Measurements from ENCODE around the gene BMPR2.
"Not testable (repeated sequence)": the region's sequence is repeated elsewhere in the genome, so short reads cannot be mapped to it uniquely, and the experiment has no call there.

BMPR2 gene

DNA sequence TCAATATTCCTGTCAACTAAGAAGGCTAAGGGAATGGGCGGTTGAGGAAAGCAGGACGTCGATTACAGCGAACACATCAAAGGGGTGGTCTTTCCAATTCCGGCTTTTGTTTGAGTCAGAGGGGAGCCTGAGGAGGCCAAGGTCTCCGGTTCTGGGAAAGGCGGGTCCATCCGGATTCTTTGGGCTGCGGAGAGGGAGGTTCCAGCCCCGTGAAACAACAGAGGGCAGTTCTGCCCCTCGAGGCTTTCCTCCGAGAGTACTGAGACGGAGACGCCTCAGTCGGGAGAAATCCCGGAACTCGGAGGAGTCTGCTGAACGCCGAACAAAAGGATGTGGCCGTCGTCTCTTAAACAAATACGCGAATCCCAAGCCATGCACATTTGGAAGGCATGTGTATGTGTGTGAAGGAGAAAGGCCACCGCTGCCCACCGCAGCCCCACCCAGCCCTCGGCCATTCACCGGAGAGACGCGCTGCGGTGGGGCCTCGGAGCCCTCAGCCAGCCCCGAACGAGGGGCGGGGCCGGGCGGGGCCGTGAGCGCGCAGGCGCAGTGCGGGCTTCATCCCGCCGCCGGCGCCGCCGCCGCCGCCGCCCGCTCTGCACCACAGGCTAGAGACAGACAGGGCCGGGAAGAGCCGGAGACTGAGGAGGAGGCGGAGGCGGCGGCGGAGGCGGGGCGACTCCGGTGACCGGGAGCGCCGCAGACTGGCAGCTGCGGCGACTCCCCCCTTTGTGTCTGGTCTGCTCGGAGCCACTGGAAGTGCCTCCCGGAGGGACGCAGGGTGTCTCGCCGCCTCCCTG is at the start of gene BMPR2:
BMPR2 (plus strand) TSS at position 719 of the 800 bp plus-strand sequence. CDS start 1,148 bp downstream, outside the sequence.
- DNase-seq (ENCODE audit: low read depth) = peak; percentile 70

DNA sequence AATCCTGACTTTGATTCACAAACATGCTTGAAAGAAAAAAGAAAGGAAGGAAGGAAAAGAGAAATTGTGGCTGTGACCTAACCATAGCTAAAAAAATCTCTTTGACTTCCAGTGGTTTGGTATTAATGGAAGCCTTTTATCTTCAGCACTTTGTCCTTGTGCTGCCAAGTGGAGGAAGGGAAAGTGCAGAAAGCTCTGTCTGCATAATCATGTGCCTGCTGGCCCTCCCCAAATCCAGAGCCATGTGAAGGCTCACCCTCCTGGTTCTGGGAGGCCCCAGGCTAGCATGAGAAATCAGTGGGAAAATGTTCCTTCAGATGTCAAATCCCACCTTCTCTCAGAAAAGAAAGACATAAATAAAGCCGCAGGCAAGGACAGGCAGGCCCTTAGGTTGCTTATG is 48.3 kb upstream of the BMPR2 start:
- DNase-seq (ENCODE audit: low read depth) = no peak

DNA sequence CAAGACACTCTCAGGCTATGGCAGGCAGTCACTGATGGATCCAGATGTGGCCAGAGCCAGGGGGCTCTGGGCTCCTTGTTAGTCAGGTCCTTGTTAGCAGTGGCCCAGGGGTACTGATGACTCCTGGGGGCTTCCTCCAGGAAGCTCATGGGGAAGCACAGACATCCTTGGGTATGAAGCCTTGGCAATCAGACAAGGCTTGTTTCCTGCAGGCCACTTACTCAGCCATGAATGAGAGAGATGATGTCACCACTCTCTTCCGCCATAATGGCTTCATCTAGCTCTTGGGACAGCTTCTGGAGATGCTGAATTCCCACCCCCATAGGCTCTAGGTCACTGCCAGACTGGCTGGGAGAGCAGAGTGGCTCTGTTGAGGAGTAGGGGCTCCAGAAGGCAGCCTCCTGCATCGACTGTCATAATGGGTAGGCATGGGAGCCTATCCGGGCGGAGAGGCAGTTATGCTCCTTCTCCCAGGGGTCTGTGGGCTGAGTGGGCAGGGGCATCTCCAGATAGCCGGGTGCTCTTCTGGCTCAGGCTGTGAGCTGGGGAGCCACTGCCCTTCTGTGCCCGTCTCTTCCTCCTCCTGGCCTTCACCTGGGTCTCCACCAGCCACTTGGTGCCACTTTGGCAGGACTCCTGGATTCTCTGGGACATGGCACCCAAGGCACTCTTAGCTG is 40.2 kb upstream of the BMPR2 start:
- DNase-seq (ENCODE audit: low read depth) = no peak

DNA sequence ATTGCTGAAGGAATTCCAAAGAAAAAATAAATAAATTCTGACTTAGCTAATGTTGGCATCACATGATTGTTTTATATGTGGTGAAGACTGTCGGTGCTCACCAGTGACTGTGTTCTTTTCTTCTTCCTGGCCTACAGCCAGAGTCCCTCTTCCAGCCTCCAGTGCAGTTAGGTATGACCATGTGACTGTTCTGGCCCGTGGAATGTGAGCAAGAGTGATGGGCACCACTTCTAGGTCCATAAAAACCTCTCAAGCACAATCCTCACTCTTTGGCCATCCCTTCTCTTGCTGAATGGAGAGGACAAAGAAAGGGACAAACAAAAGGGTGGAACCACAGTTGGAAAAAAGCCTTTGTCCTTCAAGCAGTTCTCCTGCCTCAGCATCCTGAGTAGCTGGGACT is 39.0 kb upstream of the BMPR2 start:
- DNase-seq (ENCODE audit: low read depth) = no peak

DNA sequence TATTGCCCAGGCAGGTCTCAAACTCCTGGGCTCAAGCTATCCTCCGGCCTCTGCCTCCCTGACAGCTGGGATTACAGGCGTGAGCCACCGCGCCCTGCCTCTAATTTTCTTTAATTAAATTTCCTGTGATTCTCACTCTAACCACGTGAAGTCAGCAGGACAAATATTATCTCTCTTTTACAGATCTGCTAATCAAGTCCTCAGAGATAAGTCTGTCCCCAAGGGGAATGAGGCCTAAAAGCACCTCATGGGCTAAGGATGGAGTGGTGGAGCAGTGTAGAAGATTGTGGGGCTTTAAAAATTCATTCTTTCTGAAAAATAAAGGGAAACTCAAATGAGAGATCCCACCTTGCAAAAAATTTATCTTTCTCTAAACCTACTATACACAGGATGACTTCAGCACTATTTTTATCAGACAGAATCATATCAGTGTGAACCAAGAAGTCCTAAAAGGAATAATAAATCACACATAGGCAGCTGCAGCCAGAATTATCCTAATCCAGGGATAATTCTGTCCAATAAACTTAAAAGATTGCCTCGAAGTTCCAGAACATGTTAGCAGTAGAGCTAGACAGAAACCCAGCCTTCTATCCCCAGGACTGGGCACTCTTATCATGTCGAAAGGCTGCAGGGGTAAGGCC is 38.3 kb upstream of the BMPR2 start:
- DNase-seq (ENCODE audit: low read depth) = no peak

DNA sequence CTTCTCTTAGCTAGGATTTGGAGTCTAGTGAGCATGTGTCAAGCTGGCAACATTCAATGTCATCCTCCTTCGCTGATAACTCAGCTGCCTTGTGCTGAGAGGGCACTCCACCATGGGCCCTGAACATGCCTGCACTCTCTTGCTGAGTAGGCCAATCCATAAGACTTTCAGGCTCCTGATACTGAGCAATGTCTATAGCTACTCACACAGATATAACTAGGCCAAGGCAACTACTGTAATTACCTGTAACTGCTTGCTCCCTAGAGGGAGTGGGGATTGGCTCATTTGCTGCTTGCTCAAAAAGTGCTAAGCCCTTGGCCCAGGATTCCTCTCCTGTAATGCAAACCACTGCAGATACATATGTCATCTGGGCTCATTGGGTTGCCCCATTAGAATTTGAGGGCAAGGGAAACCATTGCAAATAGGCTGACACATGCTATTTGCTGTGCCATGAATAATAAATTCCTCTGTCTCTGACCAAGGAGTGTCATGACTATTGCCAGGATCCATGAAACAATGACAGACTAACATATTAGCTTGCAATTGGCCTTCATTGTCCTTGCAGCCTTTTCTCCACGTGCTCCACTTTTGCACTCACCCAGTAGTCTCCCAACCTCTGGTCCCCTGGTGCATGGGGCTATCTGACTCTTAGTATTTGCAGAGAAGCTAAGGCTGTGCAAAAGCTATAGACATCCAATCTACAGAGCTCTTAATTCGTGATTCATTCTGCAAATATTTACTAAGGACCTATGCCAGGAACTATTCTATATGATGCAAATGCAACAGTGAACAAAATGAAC is 36.9 kb upstream of the BMPR2 start:
- DNase-seq (ENCODE audit: low read depth) = no peak

DNA sequence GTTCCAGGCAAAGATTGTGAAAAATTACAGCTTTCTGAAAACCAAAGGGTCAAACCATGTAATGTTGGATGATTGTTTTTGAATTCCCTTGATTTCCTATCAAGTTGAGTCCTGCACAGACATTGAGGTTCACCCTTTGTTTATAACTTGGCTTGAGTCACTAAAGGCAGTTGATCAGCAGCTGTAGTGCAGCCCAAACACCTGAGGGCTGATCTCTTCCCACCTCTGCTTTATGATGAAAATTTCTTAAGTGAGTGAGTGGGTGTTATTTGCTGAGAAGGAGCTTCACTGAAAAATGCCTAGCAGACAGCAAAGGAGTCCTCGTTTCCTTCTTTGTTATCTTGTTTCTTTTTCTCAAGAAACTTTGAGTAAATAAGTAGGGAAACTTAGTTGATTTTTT is 31.9 kb upstream of the BMPR2 start:
- DNase-seq (ENCODE audit: low read depth) = no peak

DNA sequence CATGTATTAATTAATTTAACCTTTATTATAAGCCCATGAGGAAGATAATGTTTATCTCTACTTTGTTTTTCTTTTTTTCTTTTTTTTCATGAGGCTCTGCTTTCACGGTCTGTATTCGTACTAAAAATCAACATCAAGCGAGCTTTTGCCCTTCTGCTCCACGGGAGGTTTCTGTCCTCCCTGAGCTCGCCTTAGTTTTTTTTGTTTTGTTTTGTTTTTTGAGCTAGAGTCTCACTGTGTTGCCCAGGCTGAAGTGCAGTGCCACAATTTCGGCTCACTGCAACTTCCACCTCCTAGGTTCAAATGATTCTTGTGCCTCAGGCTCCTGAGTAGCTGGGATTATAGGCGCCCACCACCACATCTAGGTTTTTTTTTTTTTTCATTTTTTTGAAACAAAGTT is 29.9 kb upstream of the BMPR2 start:
- DNase-seq (ENCODE audit: low read depth) = no peak

DNA sequence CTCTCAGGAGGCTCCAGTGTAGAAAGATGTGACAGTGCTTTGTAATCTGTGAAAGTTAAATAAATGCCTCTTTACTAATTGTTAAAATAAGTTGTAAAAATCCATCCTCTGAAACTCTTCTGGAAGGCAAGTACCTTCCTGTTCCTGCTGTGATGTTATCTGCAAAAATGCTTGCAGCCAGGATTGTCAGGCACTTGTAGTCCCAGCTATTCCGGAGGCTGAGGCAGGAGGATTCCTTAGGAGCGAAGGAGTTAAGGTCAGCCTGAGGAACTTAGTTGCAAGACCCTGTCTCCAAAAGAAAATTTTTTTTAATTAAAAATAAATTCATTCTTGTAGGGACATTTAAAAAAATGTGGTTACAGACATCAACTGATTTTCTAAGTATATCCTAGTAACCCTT is 22.7 kb upstream of the BMPR2 start:
- DNase-seq (ENCODE audit: low read depth) = no peak

DNA sequence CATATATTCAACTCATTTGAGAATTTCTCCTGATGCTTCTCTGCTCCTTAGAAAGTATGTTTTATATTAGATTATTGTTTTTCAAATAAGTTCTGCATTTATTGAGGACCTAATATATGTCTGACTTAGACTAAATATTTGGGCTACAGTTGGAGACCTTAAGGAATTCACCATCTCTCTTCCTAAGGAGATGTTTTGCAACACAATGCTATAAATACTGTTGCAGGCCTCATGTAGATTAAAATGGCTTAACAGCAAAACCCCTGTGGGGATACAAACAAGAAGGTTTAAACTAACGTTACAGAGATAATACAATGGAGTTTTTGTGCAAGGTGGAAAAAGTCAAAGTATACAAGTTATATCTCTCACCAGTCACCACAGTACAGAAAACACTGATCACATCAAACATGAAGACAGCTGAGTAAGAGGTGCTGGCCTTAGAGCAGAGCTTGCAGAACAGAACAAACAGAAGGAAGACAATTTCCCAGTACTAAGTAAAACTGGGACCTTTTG is 20.1 kb upstream of the BMPR2 start:
- DNase-seq (ENCODE audit: low read depth) = no peak

DNA sequence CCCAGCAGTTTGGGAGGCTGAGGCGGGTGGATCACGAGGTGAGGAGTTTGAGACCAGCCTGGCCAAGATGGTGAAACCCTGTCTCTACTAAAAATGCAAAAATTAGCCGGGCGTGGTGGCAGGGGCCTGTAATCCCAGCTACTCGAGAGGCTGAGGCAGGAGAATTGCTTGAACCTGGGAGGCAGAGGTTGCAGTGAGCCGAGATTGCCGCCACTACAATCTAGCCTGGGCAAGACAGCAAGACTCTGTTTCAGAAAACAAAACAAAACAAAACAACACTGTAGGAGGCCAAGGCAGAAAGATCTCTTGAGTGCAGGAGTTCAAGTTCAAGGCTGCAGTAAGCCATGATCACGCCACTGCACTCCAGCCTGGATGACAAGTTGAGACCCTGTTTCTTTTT is 17.2 kb upstream of the BMPR2 start:
- not testable (repeated sequence) for DNase-seq (ENCODE audit: low read depth)

DNA sequence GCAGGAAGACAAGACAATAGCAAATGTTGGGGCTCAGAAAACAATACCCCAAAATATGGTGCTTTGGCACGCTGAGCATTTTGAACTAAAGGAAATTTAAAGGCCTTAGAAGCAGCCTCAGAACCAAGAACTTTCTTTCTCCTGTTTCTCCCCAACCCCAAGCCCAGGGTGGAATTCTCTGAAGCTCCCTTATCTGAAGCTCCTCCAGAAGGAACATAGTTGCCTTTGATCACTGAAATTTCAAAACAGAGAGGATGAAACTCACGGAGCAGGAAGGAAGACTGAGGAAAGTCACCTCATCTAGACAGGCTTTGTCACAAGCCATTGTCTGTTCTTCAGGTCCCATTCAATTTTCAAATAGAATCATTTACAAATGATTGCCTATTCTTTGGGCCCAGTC is 15.5 kb upstream of the BMPR2 start:
- DNase-seq (ENCODE audit: low read depth) = no peak

DNA sequence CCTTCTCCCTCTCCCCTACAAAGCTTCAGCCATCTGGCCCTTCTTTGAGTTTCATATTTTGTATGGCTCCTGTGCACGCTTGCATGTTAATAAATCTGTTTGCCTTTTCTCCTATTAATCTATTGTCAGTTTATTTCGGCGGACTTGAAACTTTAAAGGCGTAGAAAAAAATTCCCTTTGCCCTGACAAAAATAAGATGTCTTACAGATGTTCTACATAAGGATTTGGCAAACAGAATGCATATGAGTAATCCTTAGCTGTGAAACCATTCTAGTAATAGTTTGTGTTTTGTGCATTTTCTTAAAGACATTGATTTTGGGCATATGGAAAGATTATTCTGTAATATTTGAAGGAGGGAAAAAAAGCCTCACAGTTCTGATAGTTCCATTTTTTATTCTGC is 15.0 kb upstream of the BMPR2 start:
- no peak for DNase-seq (ENCODE audit: low read depth)

DNA sequence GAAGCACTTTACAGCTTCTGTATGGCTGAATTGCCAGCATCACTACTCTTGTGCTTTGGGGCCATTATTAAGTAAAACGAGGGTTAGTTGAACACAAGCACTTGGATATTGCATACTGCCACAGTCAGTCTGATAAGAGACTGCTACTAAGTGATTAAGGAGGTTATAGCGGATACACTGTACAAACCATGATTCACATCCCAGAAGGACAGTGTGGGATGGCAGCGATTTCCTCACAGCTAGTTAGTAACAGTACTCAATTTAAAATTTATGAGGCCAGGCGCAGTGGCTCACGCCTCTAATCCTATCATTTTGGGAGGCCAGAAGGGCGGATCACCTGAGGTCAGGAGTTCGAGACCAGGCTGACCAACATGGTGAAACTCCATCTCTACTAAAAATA is 2.6 kb upstream of the BMPR2 start:
- no peak for DNase-seq (ENCODE audit: low read depth)

DNA sequence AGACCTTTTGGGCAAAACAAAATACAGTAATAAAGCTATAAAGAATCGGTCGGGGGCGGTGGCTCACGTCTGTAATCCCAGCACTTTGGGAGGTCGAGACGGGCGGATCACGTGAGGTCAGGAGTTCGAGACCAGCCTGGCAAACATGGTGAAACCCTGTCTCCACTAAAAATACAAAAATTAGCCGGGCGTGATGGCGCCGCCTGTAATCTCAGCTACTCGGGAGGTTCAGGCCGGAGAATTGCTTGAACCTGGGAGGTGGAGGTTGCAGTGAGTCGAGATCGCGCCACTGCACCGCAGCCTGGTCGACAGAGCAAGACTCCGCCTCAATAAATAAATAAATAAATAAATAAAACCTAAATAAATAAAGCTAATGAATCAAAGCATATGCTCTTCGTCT is 1.7 kb upstream of the BMPR2 start:
- DNase-seq (ENCODE audit: low read depth) = not testable (repeated sequence)

DNA sequence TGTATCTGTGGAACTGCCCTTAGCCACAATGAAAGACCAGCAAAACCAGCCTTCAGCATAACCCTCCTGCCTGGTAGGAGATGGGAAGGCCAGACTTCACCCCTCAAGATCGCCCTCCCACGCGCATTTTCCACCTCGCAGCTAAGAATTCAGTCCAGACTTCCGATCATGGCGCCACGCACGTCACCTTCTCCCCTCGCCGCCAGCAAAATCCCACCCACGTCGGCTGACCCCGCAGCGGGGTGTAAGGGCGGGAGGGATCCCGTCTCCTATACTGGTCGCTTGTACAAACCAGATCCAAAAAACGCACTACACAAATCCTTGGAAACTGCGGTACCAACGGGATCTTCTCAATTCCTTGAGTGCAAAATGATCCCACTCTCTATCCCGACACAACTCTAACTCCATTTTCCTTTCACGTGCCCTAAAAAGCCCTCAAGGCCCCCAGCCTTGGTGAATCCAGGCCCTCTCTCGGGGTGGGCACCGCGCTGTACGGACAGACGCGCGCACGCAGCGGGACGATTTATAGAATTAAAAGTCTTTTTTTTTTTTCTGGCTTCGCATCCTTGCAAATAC is 1.0 kb upstream of the BMPR2 start:
- peak; percentile 21 for DNase-seq (ENCODE audit: low read depth)

DNA sequence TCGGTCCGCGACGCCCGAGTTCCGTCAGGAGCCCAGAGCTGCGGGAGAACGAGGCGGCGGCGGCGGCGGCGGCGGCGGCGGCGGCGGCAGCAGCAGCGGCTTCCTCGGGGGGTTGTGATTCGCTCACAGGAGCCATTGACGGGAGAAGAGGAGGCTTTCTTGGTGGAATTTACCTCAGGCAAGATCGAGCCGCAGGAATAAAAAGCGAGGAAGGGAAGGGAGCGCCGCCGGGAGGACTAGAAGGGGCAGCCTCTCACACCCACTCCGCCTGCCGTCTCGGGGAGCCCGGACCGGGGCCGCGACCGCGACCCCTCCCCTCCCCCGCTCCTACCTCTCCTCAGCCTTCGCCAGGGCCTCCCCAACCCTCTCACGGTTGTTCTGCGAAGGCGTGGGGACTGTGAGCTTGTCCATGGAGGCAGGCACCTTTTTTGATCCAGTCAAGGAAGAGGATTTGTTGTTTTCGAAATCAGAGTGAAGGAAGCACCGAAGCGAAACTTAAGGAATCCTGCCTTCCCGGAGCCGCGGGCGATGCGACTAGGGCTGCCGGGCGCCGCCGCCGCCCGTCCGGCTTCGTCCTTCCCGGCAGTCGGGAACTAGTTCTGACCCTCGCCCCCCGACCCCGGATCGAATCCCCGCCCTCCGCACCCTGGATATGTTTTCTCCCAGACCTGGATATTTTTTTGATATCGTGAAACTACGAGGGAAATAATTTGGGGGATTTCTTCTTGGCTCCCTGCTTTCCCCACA is 506 bp downstream of the BMPR2 start:
- peak; percentile 6 for DNase-seq (ENCODE audit: low read depth)

DNA sequence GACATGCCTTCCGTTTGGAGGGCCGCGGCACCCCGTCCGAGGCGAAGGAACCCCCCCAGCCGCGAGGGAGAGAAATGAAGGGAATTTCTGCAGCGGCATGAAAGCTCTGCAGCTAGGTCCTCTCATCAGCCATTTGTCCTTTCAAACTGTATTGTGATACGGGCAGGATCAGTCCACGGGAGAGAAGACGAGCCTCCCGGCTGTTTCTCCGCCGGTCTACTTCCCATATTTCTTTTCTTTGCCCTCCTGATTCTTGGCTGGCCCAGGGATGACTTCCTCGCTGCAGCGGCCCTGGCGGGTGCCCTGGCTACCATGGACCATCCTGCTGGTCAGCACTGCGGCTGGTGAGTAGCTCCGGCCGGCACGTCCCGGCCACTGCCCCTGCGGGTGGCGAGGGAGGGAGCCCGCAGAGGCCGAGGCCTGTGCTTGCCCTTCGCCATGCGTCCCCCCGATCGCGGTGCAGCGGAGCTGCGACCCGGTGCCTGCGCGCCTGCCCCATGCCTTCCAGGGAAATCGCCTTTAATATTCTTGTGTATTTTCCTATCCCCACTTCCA is 1.2 kb downstream of the BMPR2 start:
- no peak for DNase-seq (ENCODE audit: low read depth)

DNA sequence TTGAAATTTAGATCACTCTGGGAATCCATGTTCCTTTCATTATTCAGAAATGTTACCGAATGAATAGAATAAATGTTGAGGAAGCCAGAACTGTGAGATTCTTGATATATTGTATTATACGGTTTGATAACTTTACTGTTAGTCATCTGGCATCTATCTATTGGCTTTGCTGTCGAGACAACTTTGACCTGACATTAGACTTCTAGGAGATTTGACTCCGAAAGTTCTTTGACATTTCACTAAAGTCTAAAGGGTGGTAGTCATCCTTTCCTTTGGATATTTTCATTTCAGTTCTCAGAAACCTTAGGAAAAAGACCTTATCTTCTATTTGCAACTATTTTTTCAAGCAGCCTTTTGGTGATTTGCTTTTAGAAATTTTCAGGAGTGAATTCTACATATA is 1.9 kb downstream of the BMPR2 start:
- no peak for DNase-seq (ENCODE audit: low read depth)

DNA sequence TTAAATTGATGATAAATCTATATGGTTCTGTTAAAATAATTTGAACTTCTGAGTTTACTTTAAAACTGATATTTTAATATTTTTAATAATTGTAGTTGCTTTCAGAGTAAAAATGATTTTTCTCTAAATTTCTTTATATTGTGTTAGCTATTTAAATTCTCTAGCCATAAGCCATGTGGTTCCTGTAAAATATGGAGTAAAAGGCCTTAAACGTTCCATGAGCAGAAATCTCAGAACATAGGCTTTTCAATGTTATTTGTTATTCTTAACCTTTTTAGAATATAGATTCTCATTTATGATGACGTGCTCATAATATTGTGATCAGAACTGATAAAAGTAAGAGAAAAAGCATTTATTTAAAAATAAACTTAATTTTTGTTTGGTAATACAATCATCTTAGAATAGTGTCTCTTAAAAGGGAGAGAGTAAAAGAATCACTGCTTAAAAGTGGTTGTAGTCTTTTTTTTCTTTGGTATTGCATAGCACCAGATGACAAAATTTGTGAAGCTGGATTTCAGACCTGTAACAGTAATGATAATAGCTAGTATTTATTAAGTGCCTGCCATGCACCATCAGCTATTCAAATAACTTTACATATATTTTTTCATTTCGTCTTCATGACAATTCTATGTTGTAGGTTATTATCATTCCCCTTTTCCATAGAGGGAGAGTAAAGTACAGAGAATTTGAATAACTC is 2.7 kb downstream of the BMPR2 start:
- no peak for DNase-seq (ENCODE audit: low read depth)

All from stimulated activated CD4-positive, alpha-beta T cell treated with anti-CD3 and anti-CD28 coated beads, Interleukin-2, amount 100 ng/mL, for 4 hours (primary cell).